SU-DHL-6 (cell line): Measurements from ENCODE around the gene SPIN2A.

ENCODE experiments used
- EZH2phosphoT487 ChIP-seq: fragments of 200-600 bp; sonication (generic), shearing (Covaris generic); conservative IDR thresholded peaks from 2 replicates; pipeline ENCODE4 v1.6.1; 2018; ENCODE audit warnings: mild to moderate bottlenecking, antibody characterized with exemption, low read length, moderate library complexity, mixed read lengths
- TF ChIP-seq, protein P1 (sequence below): fragments of 200-600 bp; sonication (generic); IDR thresholded peaks from one replicate; pipeline ENCODE4 v1.5.1; 2017; ENCODE audit warnings: antibody characterized with exemption, mild to moderate bottlenecking, low read length, moderate library complexity; ENCODE audit not compliant: insufficient read depth, poor library complexity, severe bottlenecking

DNA sequence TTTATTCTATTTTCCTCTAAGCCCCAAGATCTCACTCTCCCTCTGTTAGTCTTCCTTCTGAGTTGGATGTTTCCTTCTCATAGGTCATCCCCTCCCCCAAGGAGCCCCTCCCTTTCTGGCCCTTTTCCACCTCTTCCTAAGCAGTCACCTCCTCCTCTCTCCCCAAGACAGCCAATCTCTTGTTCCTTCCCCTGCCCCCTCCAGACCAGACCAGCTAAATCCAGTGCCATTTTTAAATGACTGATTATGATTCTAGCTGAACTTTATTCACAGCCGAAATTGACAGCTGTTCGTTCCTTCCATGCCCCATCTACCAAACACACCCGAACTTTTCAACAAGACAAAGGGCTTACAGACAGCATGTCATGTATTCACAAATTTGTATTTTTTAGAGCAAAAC, 1.9 kb downstream of the SPIN2A start:
- TF ChIP-seq, protein P1, sequence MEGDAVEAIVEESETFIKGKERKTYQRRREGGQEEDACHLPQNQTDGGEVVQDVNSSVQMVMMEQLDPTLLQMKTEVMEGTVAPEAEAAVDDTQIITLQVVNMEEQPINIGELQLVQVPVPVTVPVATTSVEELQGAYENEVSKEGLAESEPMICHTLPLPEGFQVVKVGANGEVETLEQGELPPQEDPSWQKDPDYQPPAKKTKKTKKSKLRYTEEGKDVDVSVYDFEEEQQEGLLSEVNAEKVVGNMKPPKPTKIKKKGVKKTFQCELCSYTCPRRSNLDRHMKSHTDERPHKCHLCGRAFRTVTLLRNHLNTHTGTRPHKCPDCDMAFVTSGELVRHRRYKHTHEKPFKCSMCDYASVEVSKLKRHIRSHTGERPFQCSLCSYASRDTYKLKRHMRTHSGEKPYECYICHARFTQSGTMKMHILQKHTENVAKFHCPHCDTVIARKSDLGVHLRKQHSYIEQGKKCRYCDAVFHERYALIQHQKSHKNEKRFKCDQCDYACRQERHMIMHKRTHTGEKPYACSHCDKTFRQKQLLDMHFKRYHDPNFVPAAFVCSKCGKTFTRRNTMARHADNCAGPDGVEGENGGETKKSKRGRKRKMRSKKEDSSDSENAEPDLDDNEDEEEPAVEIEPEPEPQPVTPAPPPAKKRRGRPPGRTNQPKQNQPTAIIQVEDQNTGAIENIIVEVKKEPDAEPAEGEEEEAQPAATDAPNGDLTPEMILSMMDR: no peak
- TF ChIP-seq EZH2phosphoT487: no peak
